GM19023 (cell line): ENCODE results near the gene PTPN6.

Experiments used
- ATAC-seq: cut with Tn5 transposase; IDR thresholded peaks from one replicate; pipeline ENCODE4 v1.9.1; 2021; ENCODE audit warnings: mild to moderate bottlenecking, moderate library complexity; ENCODE audit not compliant: unreplicated experiment

Gene PTPN6

DNA sequence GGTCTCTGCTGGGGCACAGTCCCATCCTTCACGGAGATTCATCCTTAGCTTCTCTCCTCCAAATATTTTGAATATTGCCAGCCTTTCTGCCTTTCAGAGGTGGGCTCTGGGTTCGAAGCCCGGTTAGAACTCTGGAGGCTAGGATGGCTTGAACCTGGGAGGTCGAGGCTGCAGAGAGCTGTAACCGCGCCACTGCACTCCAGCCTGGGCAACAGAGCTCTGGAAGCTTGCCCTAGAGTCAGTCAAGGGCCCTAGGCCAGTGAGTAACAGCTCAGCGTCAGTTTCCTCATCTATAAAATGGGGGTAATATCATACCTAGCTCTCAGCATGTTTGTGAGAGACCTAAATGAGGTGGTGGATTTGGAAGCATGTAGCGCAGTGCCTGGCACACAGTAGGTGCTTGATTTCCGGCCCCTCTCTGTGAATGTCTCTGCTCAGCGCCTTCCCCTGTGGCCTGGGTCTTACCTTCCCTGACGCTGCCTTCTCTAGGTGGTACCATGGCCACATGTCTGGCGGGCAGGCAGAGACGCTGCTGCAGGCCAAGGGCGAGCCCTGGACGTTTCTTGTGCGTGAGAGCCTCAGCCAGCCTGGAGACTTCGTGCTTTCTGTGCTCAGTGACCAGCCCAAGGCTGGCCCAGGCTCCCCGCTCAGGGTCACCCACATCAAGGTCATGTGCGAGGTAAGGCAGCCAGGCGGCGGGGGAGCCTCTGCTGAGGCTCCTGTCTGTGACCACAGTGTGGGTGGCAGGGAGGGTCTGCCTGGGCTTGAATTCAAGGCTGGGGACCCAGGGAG is 3.4 kb downstream of the PTPN6 start:
- ATAC-seq = no peak

GRCh38 chr12:6955108-6956020 is 4.2 kb downstream of the PTPN6 start:
- no peak for ATAC-seq

GRCh38 chr12:6956021-6956727 is 5.0 kb downstream of the PTPN6 start:
- ATAC-seq = no peak

GRCh38 chr12:6957151-6957701 is 6.1 kb downstream of the PTPN6 start:
- no peak for ATAC-seq

DNA sequence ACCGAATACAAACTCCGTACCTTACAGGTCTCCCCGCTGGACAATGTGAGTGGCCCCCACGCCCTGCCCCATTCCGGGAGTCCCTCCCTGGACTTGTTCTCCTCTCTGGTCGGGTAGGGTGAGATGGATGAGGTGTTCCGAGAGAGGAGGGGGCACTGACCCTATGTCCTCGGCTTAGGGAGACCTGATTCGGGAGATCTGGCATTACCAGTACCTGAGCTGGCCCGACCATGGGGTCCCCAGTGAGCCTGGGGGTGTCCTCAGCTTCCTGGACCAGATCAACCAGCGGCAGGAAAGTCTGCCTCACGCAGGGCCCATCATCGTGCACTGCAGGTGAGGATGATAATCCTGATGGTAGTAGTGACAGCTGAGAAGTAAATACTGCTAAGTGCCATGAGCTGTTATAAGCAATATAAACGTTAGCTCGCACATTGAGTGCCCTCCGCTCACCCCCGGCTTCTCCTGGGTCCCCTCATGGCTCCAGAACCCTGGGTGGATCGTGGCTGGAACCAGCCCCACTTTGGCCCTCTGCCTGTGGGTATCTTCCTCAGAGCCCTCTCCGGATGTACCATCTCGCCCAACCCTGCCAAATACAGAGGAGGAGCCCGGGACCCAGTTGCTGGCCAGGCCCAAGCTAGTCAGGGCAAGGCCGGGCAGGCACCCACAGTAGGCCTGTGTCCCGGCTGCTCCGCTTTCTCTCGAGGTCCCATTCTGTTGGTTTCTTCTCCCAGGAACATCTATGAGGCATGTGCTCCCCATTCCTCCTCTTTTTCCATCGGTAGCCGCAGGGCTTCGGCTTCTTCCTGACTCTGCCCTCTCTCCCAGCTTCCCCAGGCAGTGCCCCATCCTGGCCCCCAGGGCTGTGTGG is 6.8 kb downstream of the PTPN6 start:
- ATAC-seq = no peak

DNA sequence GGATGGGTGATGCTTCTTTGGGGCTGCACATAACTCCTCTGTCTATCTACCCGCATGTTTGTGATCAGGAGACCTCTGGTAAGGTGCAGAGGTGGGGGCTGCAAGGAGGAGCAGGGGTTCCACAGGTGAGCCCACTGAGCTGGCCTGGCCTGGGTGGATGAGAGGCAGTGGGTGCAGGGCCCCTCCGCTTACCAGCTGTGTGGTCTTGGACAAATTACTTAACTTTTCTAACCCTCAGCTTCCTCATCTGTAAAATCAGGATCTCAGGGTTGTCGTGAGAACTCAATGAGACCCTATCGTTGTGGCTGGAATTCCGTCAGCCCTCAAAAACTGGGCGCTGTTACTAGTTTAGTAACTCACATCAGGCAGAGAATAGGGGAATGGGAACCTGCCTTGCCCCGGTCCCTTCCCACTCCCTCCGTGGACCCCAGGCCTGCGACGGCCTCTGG is 7.5 kb downstream of the PTPN6 start:
- ATAC-seq = no peak

DNA sequence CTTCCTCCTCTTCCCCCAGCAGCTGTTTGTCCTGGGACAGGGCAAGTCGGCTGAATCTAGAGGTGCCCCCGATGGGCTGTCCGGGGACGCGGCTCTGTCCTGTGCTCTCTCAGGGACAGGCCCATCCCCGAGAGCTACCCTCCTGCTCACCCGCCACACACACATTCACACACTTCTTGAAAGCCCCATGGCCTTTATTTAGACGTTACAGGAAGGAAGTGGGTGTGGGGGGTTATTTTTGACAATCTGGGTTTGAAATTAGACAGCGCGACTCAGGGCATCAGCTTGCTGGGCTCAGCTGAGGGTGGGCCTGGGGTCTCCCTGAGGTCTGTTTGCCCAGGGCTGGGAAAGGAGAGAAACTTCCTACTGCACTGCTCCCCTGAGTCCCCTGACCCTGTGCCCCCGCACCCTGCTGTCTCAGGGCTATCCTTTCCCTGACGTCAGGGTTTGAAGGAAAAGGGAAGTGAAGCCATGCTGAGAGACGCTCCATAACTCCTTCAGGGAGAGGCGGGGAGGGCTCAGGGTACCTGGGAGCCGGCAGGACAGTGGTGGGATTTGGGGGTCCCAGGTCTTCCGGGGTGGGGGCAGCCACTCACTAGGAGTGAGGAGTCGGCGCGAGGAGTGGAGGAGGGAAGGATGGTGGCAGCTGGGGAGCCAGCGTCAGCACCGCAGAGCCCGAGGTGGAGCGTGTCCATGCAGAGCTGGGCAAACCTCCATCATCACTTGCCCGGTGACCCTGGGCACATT is 8.1 kb downstream of the PTPN6 start:
- peak; percentile 46 for ATAC-seq

GRCh38 chr12:6959805-6960592 is 8.8 kb downstream of the PTPN6 start:
- ATAC-seq = no peak

GRCh38 chr12:6960593-6961277 is 9.6 kb downstream of the PTPN6 start:
- ATAC-seq = no peak

- ATAC-seq = no peak
Observed at GRCh38 chr12:6961278-6961694, 10.1 kb downstream of the PTPN6 start.

DNA sequence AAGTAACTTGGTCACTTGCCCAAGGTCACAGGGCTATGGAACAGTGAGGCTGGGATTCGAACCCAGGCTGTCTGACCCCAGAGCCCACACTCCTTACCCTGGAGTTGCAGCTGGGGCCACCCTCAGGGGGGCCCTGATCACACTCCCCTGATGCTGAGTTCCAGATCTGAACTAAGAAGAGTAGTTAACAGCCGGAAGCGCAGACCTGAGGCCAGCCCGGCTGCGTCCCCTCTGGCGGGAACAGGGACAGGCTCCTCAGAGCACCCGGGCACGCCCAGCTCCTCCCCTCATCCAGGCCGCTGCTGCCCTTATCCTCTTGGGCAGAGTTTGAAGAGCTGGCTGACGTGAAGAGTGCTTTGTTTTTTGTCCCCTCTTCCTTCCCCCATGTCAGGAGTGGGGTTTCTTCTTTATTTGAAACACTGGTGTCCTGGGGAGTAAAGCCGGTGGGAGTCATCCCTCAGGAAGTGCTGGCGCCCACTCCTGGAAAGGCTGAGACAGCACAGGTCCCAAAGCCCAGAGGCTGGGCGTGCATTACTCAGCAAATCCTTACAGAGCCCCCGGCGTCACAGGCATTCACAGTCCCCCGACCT is 10.6 kb downstream of the PTPN6 start:
- ATAC-seq = no peak

DNA sequence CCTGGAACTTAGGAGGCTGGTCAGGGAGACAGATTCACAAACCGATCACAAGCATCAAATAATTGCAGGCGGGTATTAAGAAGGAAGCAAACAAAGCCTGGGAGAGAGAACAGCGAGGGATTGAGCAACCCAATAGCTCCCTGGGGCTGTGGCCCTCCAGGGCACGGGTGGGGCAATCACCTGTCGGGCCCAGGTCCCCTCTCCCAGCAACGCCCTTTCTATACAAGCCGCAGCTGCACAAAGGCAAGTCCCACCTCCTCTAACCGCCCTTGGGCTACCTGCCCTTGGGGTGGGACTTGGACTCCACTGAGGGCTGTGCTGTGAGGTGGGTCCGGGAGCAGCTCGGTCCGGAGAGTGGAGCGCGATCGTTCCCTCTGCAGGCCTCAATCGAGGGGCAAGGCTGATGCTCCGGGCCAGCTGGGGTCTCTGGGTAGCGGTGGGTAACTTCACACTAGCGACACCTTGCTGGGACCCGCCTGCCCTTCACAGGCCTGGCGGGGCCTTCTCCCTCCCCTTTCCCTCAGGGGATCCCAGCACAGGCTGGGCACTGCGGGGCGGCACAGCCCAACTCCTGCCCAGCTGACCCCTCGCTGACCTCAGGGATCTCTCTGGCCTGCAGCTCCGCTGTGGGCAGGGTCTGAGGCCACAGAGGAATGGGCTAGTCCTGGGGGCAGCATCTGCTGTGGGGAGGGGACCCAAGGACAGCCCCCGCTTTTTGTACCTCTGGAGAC is 11.3 kb downstream of the PTPN6 start:
- no peak for ATAC-seq

GRCh38 chr12:6963016-6963731 is 12.0 kb downstream of the PTPN6 start:
- ATAC-seq = no peak

- ATAC-seq = no peak
Observed at GRCh38 chr12:6963791-6964413, 12.7 kb downstream of the PTPN6 start.

GRCh38 chr12:6964605-6965025 is 13.5 kb downstream of the PTPN6 start:
- ATAC-seq = no peak
